AG10803 (cell line): ENCODE measurements around the gene LDB2.
"Not testable (repeated sequence)": the region's sequence is repeated elsewhere in the genome, so short reads cannot be mapped to it uniquely, and the experiment has no call there.

Experiments used
- DNase-seq: peaks from one replicate; pipeline ENCODE4 v3.0.0; 2010; ENCODE audit warnings: low read depth
- H3K4me3 ChIP-seq: 2 replicates; pipeline ENCODE4 v1.5.1; 2011; ENCODE audit warnings: mild to moderate bottlenecking, low read length, control low read depth
- CTCF ChIP-seq: conservative IDR thresholded peaks from 2 replicates; pipeline ENCODE4 v1.5.1; 2011; ENCODE audit warnings: mild to moderate bottlenecking, low read length, control low read depth, inconsistent platforms

The LDB2 gene

GRCh38 chr4:16544251-16544721 is 354.2 kb downstream of the LDB2 start:
- TF ChIP-seq CTCF, result no peak
- peak; percentile 45 for DNase-seq
- no peak overlapping the region for H3K4me3 ChIP-seq

GRCh38 chr4:16537926-16538325 is 360.5 kb downstream of the LDB2 start:
- H3K4me3 ChIP-seq, result no peak overlapping the region
- no peak for DNase-seq
- TF ChIP-seq CTCF, result no peak

- no peak overlapping the region for H3K4me3 ChIP-seq
- no peak for TF ChIP-seq CTCF
- DNase-seq, result peak; percentile 96
These were observed 366.0 kb downstream of the LDB2 start for GRCh38 chr4:16532240-16532970.

- TF ChIP-seq CTCF, result no peak
- peak; percentile 16 for DNase-seq
- H3K4me3 ChIP-seq, result no peak overlapping the region
These were observed 367.5 kb downstream of the LDB2 start for GRCh38 chr4:16530688-16531635.

- peak; percentile 86 for DNase-seq
- TF ChIP-seq CTCF, result no peak
- H3K4me3 ChIP-seq, result no peak overlapping the region
These were observed 373.4 kb downstream of the LDB2 start for GRCh38 chr4:16524911-16525554.

- DNase-seq, result no peak
- no peak overlapping the region for H3K4me3 ChIP-seq
- no peak for TF ChIP-seq CTCF
These were observed 374.0 kb downstream of the LDB2 start for GRCh38 chr4:16524406-16524805.

- not testable (repeated sequence) for DNase-seq, H3K4me3 ChIP-seq
These were observed 374.9 kb downstream of the LDB2 start for GRCh38 chr4:16523526-16523925.
